ENCODE measurements around the gene SAFB. TPM values are rescaled to one million over a fixed set of nuclear protein-coding genes. Genes with fewer than 3 reads are reported as not detected.

The SAFB gene
- total RNA-seq, 2 experiments from 2014 or later, result 195 to 200 TPM

- intact Hi-C loops (cut with DNase I, micrococcal nuclease), result no loop called here
- H3K27me3 Mint-ChIP-seq, result no peaks in the 10 kb centered on the region
Observed at GRCh38 chr19:5665781-5666513, 43.1 kb downstream of the SAFB start.

GRCh38 chr19:5666921-5667610 lies 44.2 kb downstream of the SAFB start:
- no peaks in the 10 kb centered on the region for H3K9me3 Mint-ChIP-seq
- intact Hi-C loops (cut with DNase I, micrococcal nuclease), result no loop called here
- H3K36me3 Mint-ChIP-seq (ENCODE audit: low read depth), result peaks cover 66% of the 10 kb centered on the region
- Histone ChIP-seq H3K36me3 (ENCODE audit: insufficient read depth, low read length) (peaks cover 77% of the 10 kb centered on the region), H3K4me3 (ENCODE audit: low read length) (no peak overlapping the region), H3K27me3 (ENCODE audit: control insufficient read depth in 1 of 2, insufficient read depth in 2 of 2, low read length in 2 of 2) (no peaks in the 10 kb centered on the region), H3K9me3 (ENCODE audit: control insufficient read depth in 1 of 2, insufficient read depth in 1 of 2, low read length in 2 of 2) (no peaks in the 10 kb centered on the region), H3K4me1 (ENCODE audit: insufficient read depth, low read length) (no peaks in the 10 kb centered on the region), H3K27ac (ENCODE audit: low read depth in 1 of 2, low read length in 2 of 2) (no peak overlapping the region)
- no peak for DNase-seq
- no peak for ATAC-seq (ENCODE audit: poor library complexity)
- no peak for TF ChIP-seq CTCF (IDR thresholded peaks at IDR 0.05)
- no peaks in the 10 kb centered on the region for H3K27me3 Mint-ChIP-seq
- POLR2A ChIA-PET, result no interaction called here
- CTCF ChIA-PET, result no interaction called here
- no peak overlapping the region for H3K4me3 Mint-ChIP-seq
- peak overlapping the region; percentile 58 for H3K27ac Mint-ChIP-seq
- H3K4me1 Mint-ChIP-seq (ENCODE audit: low read depth), result no peaks in the 10 kb centered on the region

More at GRCh38 chr19:5665781-5666513, 43.1 kb downstream of the SAFB start:
- CTCF ChIA-PET, result no interaction called here
- Histone ChIP-seq H3K9me3 (ENCODE audit: control insufficient read depth in 1 of 2, insufficient read depth in 1 of 2, low read length in 2 of 2) (no peaks in the 10 kb centered on the region), H3K4me1 (ENCODE audit: insufficient read depth, low read length) (no peaks in the 10 kb centered on the region), H3K36me3 (ENCODE audit: insufficient read depth, low read length) (peaks cover 87% of the 10 kb centered on the region), H3K27me3 (ENCODE audit: control insufficient read depth in 1 of 2, insufficient read depth in 2 of 2, low read length in 2 of 2) (no peaks in the 10 kb centered on the region), H3K27ac (ENCODE audit: low read depth in 1 of 2, low read length in 2 of 2) (no peak overlapping the region), H3K4me3 (ENCODE audit: low read length) (no peak overlapping the region)
- no peak for DNase-seq
- ATAC-seq (ENCODE audit: poor library complexity), result no peak
- Mint-ChIP-seq H3K27ac (no peak overlapping the region), H3K4me3 (no peak overlapping the region), H3K9me3 (no peaks in the 10 kb centered on the region), H3K4me1 (ENCODE audit: low read depth) (no peaks in the 10 kb centered on the region), H3K36me3 (ENCODE audit: low read depth) (peaks cover 78% of the 10 kb centered on the region)
- POLR2A ChIA-PET, result no interaction called here
- no peak for TF ChIP-seq CTCF (IDR thresholded peaks at IDR 0.05)

GRCh38 chr19:5667751-5668271 lies 44.9 kb downstream of the SAFB start:
- ATAC-seq (ENCODE audit: poor library complexity) (no peak), DNase-seq (no peak)
- Mint-ChIP-seq H3K36me3 (ENCODE audit: low read depth) (peaks cover 64% of the 10 kb centered on the region), H3K4me3 (no peak overlapping the region), H3K4me1 (ENCODE audit: low read depth) (no peaks in the 10 kb centered on the region), H3K27ac (peak overlapping the region; percentile 58), H3K9me3 (no peaks in the 10 kb centered on the region), H3K27me3 (no peaks in the 10 kb centered on the region)
- Histone ChIP-seq H3K27me3 (ENCODE audit: control insufficient read depth in 1 of 2, insufficient read depth in 2 of 2, low read length in 2 of 2) (no peaks in the 10 kb centered on the region), H3K36me3 (ENCODE audit: insufficient read depth, low read length) (peaks cover 70% of the 10 kb centered on the region), H3K4me3 (ENCODE audit: low read length) (no peak overlapping the region), H3K9me3 (ENCODE audit: control insufficient read depth in 1 of 2, insufficient read depth in 1 of 2, low read length in 2 of 2) (no peaks in the 10 kb centered on the region), H3K4me1 (ENCODE audit: insufficient read depth, low read length) (no peaks in the 10 kb centered on the region), H3K27ac (ENCODE audit: low read depth in 1 of 2, low read length in 2 of 2) (no peak overlapping the region)
- intact Hi-C loops (cut with DNase I, micrococcal nuclease), result no loop called here
- no peak for TF ChIP-seq CTCF (IDR thresholded peaks at IDR 0.05)
- ChIA-PET CTCF (interaction anchor here (1.0 kb wide), 1 partner anchor 19 kb away, joined by 3 read pairs; no protein-coding TSS in a partner anchor), POLR2A (no interaction called here)
